IgD-negative memory B cell (primary cell): ENCODE measurements around the gene AFF1. TPM values are rescaled to one million over a fixed set of nuclear protein-coding genes. Genes with fewer than 3 reads are reported as not detected.
"Not testable (repeated sequence)": the region's sequence is repeated elsewhere in the genome, so short reads cannot be mapped to it uniquely, and the experiment has no call there.

Source experiments
- H3K27ac Mint-ChIP-seq, 3 donors: one replicate each; pipeline ENCODE4 v1.8.0; 2020 to 2022; ENCODE audit warnings: mild to moderate bottlenecking in 3 of 3, mixed read lengths in 3 of 3, moderate library complexity in 1 of 3
- H3K27me3 Mint-ChIP-seq: one replicate; pipeline ENCODE4 v1.8.0; 2021; ENCODE audit warnings: mixed read lengths
- H3K36me3 Mint-ChIP-seq: one replicate; pipeline ENCODE4 v1.8.0; 2020; ENCODE audit warnings: mild to moderate bottlenecking, mixed read lengths
- H3K4me1 Mint-ChIP-seq, 3 donors: one replicate each; pipeline ENCODE4 v1.8.0; 2020 to 2022; ENCODE audit warnings: mixed read lengths in 3 of 3, mild to moderate bottlenecking in 1 of 3
- H3K4me3 Mint-ChIP-seq, 4 donors: one replicate each; pipeline ENCODE4 v1.8.0; 2020 to 2022; ENCODE audit warnings: mild to moderate bottlenecking in 4 of 4, mixed read lengths in 4 of 4, moderate library complexity in 3 of 4
- H3K9me3 Mint-ChIP-seq, 3 donors: one replicate each; pipeline ENCODE4 v1.8.0; 2020 to 2021; ENCODE audit warnings: mixed read lengths in 3 of 3, mild to moderate bottlenecking in 1 of 3
- polyA plus RNA-seq: library from polyadenylated mRNA; unstranded; fragments of 300-500 nt; fragmentation: Illumina TruSeq; gene quantifications from one replicate; pipeline ENCODE4 v1.2.3, GENCODE V29; 2021

The AFF1 gene
- polyA plus RNA-seq, 1 donor from 2014 or later: 18.8 TPM

- Mint-ChIP-seq H3K27ac (no peak overlapping the region), H3K36me3 (peaks cover 3% of the 10 kb centered on the region), H3K4me1 (peaks cover 27 to 35% (median 31%) of the 10 kb centered on the region in 3 donors), H3K9me3 (no peaks in the 10 kb centered on the region), H3K4me3 (no peak overlapping the region), H3K27me3 (no peaks in the 10 kb centered on the region)
These were observed 99.1 kb downstream of the AFF1 start for GRCh38 chr4:87033902-87034301.

GRCh38 chr4:87034527-87034926 lies 99.7 kb downstream of the AFF1 start:
- H3K27ac Mint-ChIP-seq: no peak overlapping the region
- H3K36me3 Mint-ChIP-seq: peaks cover 3% of the 10 kb centered on the region
- H3K4me1 Mint-ChIP-seq: peaks cover 33 to 38% (median 37%) of the 10 kb centered on the region in 3 donors
- H3K27me3 Mint-ChIP-seq: no peaks in the 10 kb centered on the region
- H3K9me3 Mint-ChIP-seq: no peaks in the 10 kb centered on the region
- H3K4me3 Mint-ChIP-seq: no peak overlapping the region

GRCh38 chr4:87035881-87036509 lies 101.2 kb downstream of the AFF1 start:
- Mint-ChIP-seq H3K36me3 (peaks cover 3% of the 10 kb centered on the region), H3K4me3 (no peak overlapping the region), H3K4me1 (peaks cover 34 to 39% (median 38%) of the 10 kb centered on the region in 3 donors), H3K27me3 (no peaks in the 10 kb centered on the region), H3K27ac (peak overlapping the region in 1 of 3 donors; percentile 28), H3K9me3 (no peaks in the 10 kb centered on the region)

GRCh38 chr4:87036713-87037112 lies 101.9 kb downstream of the AFF1 start:
- H3K4me3 Mint-ChIP-seq: peak overlapping the region in 1 of 4 donors; percentile 29
- no peaks in the 10 kb centered on the region for H3K9me3 Mint-ChIP-seq
- H3K27ac Mint-ChIP-seq: no peak overlapping the region
- H3K27me3 Mint-ChIP-seq: no peaks in the 10 kb centered on the region
- peaks cover 34 to 45% (median 42%) of the 10 kb centered on the region in 3 donors for H3K4me1 Mint-ChIP-seq
- H3K36me3 Mint-ChIP-seq: peaks cover 3% of the 10 kb centered on the region

GRCh38 chr4:87037171-87037570 lies 102.4 kb downstream of the AFF1 start:
- not testable (repeated sequence) for H3K9me3 Mint-ChIP-seq, H3K27ac Mint-ChIP-seq, H3K36me3 Mint-ChIP-seq, H3K27me3 Mint-ChIP-seq
- Mint-ChIP-seq H3K4me1 (peaks cover 37 to 46% (median 42%) of the 10 kb centered on the region in 3 donors), H3K4me3 (peak overlapping the region in 2 of 4 donors; percentile 29 to 47)

- no peak overlapping the region for H3K27ac Mint-ChIP-seq
- H3K36me3 Mint-ChIP-seq: peaks cover 3% of the 10 kb centered on the region
- peaks cover 43 to 50% (median 47%) of the 10 kb centered on the region in 3 donors for H3K4me1 Mint-ChIP-seq
- H3K4me3 Mint-ChIP-seq: peak overlapping the region in 1 of 4 donors; percentile 47
- no peaks in the 10 kb centered on the region for H3K9me3 Mint-ChIP-seq
- H3K27me3 Mint-ChIP-seq: no peaks in the 10 kb centered on the region
These were observed 103.0 kb downstream of the AFF1 start for GRCh38 chr4:87037671-87038334.

- H3K36me3 Mint-ChIP-seq: peaks cover 3% of the 10 kb centered on the region
- peak overlapping the region in 1 of 4 donors; percentile 39 for H3K4me3 Mint-ChIP-seq
- H3K27me3 Mint-ChIP-seq: no peaks in the 10 kb centered on the region
- H3K27ac Mint-ChIP-seq: no peak overlapping the region
- H3K9me3 Mint-ChIP-seq: no peaks in the 10 kb centered on the region
- H3K4me1 Mint-ChIP-seq: peaks cover 43 to 56% (median 55%) of the 10 kb centered on the region in 3 donors
These were observed 104.2 kb downstream of the AFF1 start for GRCh38 chr4:87038837-87039615.

- H3K27me3 Mint-ChIP-seq: no peaks in the 10 kb centered on the region
- H3K36me3 Mint-ChIP-seq: peaks cover 3% of the 10 kb centered on the region
- peak overlapping the region in 1 of 4 donors; percentile 37 for H3K4me3 Mint-ChIP-seq
- H3K9me3 Mint-ChIP-seq: no peaks in the 10 kb centered on the region
- peak overlapping the region in 1 of 3 donors; percentile 10 for H3K27ac Mint-ChIP-seq
- peaks cover 38 to 49% (median 46%) of the 10 kb centered on the region in 3 donors for H3K4me1 Mint-ChIP-seq
These were observed 106.3 kb downstream of the AFF1 start for GRCh38 chr4:87041141-87041540.

- Mint-ChIP-seq H3K9me3 (no peaks in the 10 kb centered on the region), H3K4me1 (peaks cover 31 to 39% (median 38%) of the 10 kb centered on the region in 3 donors), H3K27me3 (no peaks in the 10 kb centered on the region), H3K36me3 (no peaks in the 10 kb centered on the region), H3K27ac (no peak overlapping the region), H3K4me3 (no peak overlapping the region)
These were observed 107.4 kb downstream of the AFF1 start for GRCh38 chr4:87042221-87042620.

GRCh38 chr4:87042986-87043820 lies 108.4 kb downstream of the AFF1 start:
- H3K4me3 Mint-ChIP-seq: peak overlapping the region in 1 of 4 donors; percentile 12
- no peaks in the 10 kb centered on the region for H3K9me3 Mint-ChIP-seq
- H3K36me3 Mint-ChIP-seq: peaks cover 3% of the 10 kb centered on the region
- no peak overlapping the region for H3K27ac Mint-ChIP-seq
- peaks cover 22 to 31% (median 29%) of the 10 kb centered on the region in 3 donors for H3K4me1 Mint-ChIP-seq
- no peaks in the 10 kb centered on the region for H3K27me3 Mint-ChIP-seq

GRCh38 chr4:87044511-87045233 lies 109.9 kb downstream of the AFF1 start:
- no peaks in the 10 kb centered on the region for H3K27me3 Mint-ChIP-seq
- H3K9me3 Mint-ChIP-seq: no peaks in the 10 kb centered on the region
- H3K27ac Mint-ChIP-seq: no peak overlapping the region
- H3K4me3 Mint-ChIP-seq: no peak overlapping the region
- H3K36me3 Mint-ChIP-seq: peaks cover 4% of the 10 kb centered on the region
- peaks cover 13 to 21% (median 17%) of the 10 kb centered on the region in 3 donors for H3K4me1 Mint-ChIP-seq

GRCh38 chr4:87045234-87045558 lies 110.4 kb downstream of the AFF1 start:
- H3K4me3 Mint-ChIP-seq: no peak overlapping the region
- no peaks in the 10 kb centered on the region for H3K27me3 Mint-ChIP-seq
- peaks cover 4% of the 10 kb centered on the region for H3K36me3 Mint-ChIP-seq
- peaks cover 17 to 21% (median 19%) of the 10 kb centered on the region in 3 donors for H3K4me1 Mint-ChIP-seq
- no peak overlapping the region for H3K27ac Mint-ChIP-seq
- no peaks in the 10 kb centered on the region for H3K9me3 Mint-ChIP-seq

- no peaks in the 10 kb centered on the region for H3K9me3 Mint-ChIP-seq
- no peaks in the 10 kb centered on the region for H3K27me3 Mint-ChIP-seq
- H3K4me1 Mint-ChIP-seq: peaks cover 21 to 23% (median 22%) of the 10 kb centered on the region in 3 donors
- no peak overlapping the region for H3K4me3 Mint-ChIP-seq
- H3K27ac Mint-ChIP-seq: no peak overlapping the region
- peaks cover 4% of the 10 kb centered on the region for H3K36me3 Mint-ChIP-seq
These were observed 110.8 kb downstream of the AFF1 start for GRCh38 chr4:87045659-87046058.

GRCh38 chr4:87046121-87046551 lies 111.3 kb downstream of the AFF1 start:
- H3K36me3 Mint-ChIP-seq: peaks cover 7% of the 10 kb centered on the region
- H3K27ac Mint-ChIP-seq: no peak overlapping the region
- peaks cover 24 to 25% (median 25%) of the 10 kb centered on the region in 3 donors for H3K4me1 Mint-ChIP-seq

More at GRCh38 chr4:87046121-87046551, 111.3 kb downstream of the AFF1 start:
- H3K4me3 Mint-ChIP-seq: no peak overlapping the region
- H3K9me3 Mint-ChIP-seq: no peaks in the 10 kb centered on the region
- H3K27me3 Mint-ChIP-seq: no peaks in the 10 kb centered on the region
